H9 (cell line): ENCODE measurements around the gene PDZD2. TPM values are rescaled to one million over a fixed set of nuclear protein-coding genes. Genes with fewer than 3 reads are reported as not detected.
A peak's percentile ranks its signal among the peaks of the same experiment; 100 is the strongest.

ENCODE experiments used
- DNase-seq: peaks from one replicate; pipeline ENCODE4 v3.0.0-alpha.2; 2017
- H2AFZ ChIP-seq: one replicate; pipeline ENCODE4 v1.6.1; 2013; ENCODE audit warnings: mild to moderate bottlenecking, low read length, control low read depth, moderate library complexity
- H2AK5ac ChIP-seq: 2 replicates; pipeline ENCODE4 v1.6.1; 2013; ENCODE audit warnings: low read length, control low read depth, mixed read lengths; ENCODE audit not compliant: insufficient read length
- H2BK120ac ChIP-seq: one replicate; pipeline ENCODE4 v1.6.1; 2013; ENCODE audit warnings: low read depth, mild to moderate bottlenecking, low read length, control low read depth, inconsistent platforms; ENCODE audit not compliant: poor library complexity, severe bottlenecking
- H2BK12ac ChIP-seq: 2 replicates; pipeline ENCODE4 v1.6.1; 2013; ENCODE audit warnings: low read length, control low read depth, mixed read lengths, low read depth; ENCODE audit not compliant: insufficient read length
- H2BK15ac ChIP-seq: 2 replicates; pipeline ENCODE4 v1.6.1; 2013; ENCODE audit warnings: low read depth, low read length, control low read depth
- H2BK20ac ChIP-seq: one replicate; pipeline ENCODE4 v1.6.1; 2013; ENCODE audit warnings: low read depth, mild to moderate bottlenecking, low read length, control low read depth, inconsistent platforms; ENCODE audit not compliant: poor library complexity, severe bottlenecking
- H2BK5ac ChIP-seq: 2 replicates; pipeline ENCODE4 v1.6.1; 2013; ENCODE audit warnings: low read length, control low read depth, mixed read lengths; ENCODE audit not compliant: insufficient read length
- H3K14ac ChIP-seq: 2 replicates; pipeline ENCODE4 v1.6.1; 2013; ENCODE audit warnings: low read length, control low read depth; ENCODE audit not compliant: insufficient read depth
- H3K18ac ChIP-seq: 2 replicates; pipeline ENCODE4 v1.6.1; 2013; ENCODE audit warnings: low read depth, mild to moderate bottlenecking, mixed read lengths, low read length, control low read depth; ENCODE audit not compliant: insufficient read length
- H3K23ac ChIP-seq: 2 replicates; pipeline ENCODE4 v1.6.1; 2013; ENCODE audit warnings: low read length, control low read depth, mixed read lengths, low read depth; ENCODE audit not compliant: insufficient read length
- H3K23me2 ChIP-seq: 2 replicates; pipeline ENCODE4 v1.6.1; 2013; ENCODE audit warnings: low read depth, mild to moderate bottlenecking, mixed read lengths, low read length, control low read depth; ENCODE audit not compliant: insufficient read length, poor library complexity, severe bottlenecking
- H3K27ac ChIP-seq: 2 replicates; pipeline ENCODE4 v1.5.1; 2013; ENCODE audit warnings: low read length, control low read depth, mixed read lengths, low read depth; ENCODE audit not compliant: insufficient read length
- H3K27me3 ChIP-seq: 2 replicates; pipeline ENCODE4 v1.6.1; 2013; ENCODE audit warnings: low read length, control low read depth, inconsistent platforms; ENCODE audit not compliant: insufficient read depth
- H3K4ac ChIP-seq: 2 replicates; pipeline ENCODE4 v1.6.1; 2013; ENCODE audit warnings: low read depth, mild to moderate bottlenecking, control low read depth, inconsistent platforms, low read length, moderate library complexity
- H3K4me1 ChIP-seq: 2 replicates; pipeline ENCODE4 v1.6.1; 2013; ENCODE audit warnings: low read length, control low read depth, inconsistent platforms; ENCODE audit not compliant: insufficient read depth
- H3K4me2 ChIP-seq: 2 replicates; pipeline ENCODE4 v1.6.1; 2013; ENCODE audit warnings: low read length, control low read depth, mixed read lengths; ENCODE audit not compliant: insufficient read length, insufficient read depth
- H3K56ac ChIP-seq: 2 replicates; pipeline ENCODE4 v1.6.1; 2013; ENCODE audit warnings: low read depth, mild to moderate bottlenecking, mixed read lengths, low read length, control low read depth; ENCODE audit not compliant: insufficient read length
- H3K79me1 ChIP-seq: 2 replicates; pipeline ENCODE4 v1.6.1; 2013; ENCODE audit warnings: low read depth, mild to moderate bottlenecking, moderate library complexity, low read length, control low read depth, inconsistent platforms; ENCODE audit not compliant: insufficient read depth, poor library complexity, severe bottlenecking
- H3K79me2 ChIP-seq: 2 replicates; pipeline ENCODE4 v1.6.1; 2013; ENCODE audit warnings: low read length, control low read depth, inconsistent platforms; ENCODE audit not compliant: insufficient read depth
- H3K9ac ChIP-seq: 2 replicates; pipeline ENCODE4 v1.6.1; 2013; ENCODE audit warnings: low read length, control low read depth, mixed read lengths; ENCODE audit not compliant: insufficient read length; ENCODE audit errors: extremely low read depth
- H3K9me3 ChIP-seq: one replicate; pipeline ENCODE4 v1.6.1; 2013; ENCODE audit warnings: low read depth, low read length, inconsistent platforms; ENCODE audit not compliant: control insufficient read depth
- H3T11ph ChIP-seq: one replicate; pipeline ENCODE4 v1.6.1; 2013; ENCODE audit warnings: mild to moderate bottlenecking, low read length, control low read depth, inconsistent platforms
- H4K20me1 ChIP-seq: one replicate; pipeline ENCODE4 v1.6.1; 2013; ENCODE audit not compliant: control insufficient read depth, insufficient read length, insufficient read depth
- H4K5ac ChIP-seq: 2 replicates; pipeline ENCODE4 v1.6.1; 2013; ENCODE audit warnings: low read depth, mild to moderate bottlenecking, mixed read lengths, low read length, control low read depth; ENCODE audit not compliant: insufficient read length
- H4K8ac ChIP-seq: replicated peaks from 2 replicates; pipeline ENCODE4 v1.6.1; 2013; ENCODE audit warnings: low read length, control low read depth, mixed read lengths, low read depth; ENCODE audit not compliant: insufficient read length
- H4K91ac ChIP-seq: 2 replicates; pipeline ENCODE4 v1.6.1; 2013; ENCODE audit warnings: low read depth, mild to moderate bottlenecking, moderate library complexity, mixed read lengths, low read length, control low read depth; ENCODE audit not compliant: insufficient read length
- H3K27ac Mint-ChIP-seq, 3 experiments: 2 replicates in 2 of 3; 3 replicates in 1 of 3; pipeline ENCODE4 v1.8.0; 2020 to 2021; ENCODE audit warnings: mixed read lengths in 3 of 3, mild to moderate bottlenecking in 1 of 3, moderate library complexity in 1 of 3
- H3K27me3 Mint-ChIP-seq: 2 replicates; pipeline ENCODE4 v1.8.0; 2021; ENCODE audit warnings: low read depth, mild to moderate bottlenecking, moderate library complexity, mixed read lengths
- H3K36me3 Mint-ChIP-seq, 3 experiments: 2 replicates in 2 of 3; 3 replicates in 1 of 3; pipeline ENCODE4 v1.8.0; 2020 to 2021; ENCODE audit warnings: low read depth in 3 of 3, mixed read lengths in 3 of 3; ENCODE audit not compliant: insufficient read depth in 1 of 3
- H3K4me1 Mint-ChIP-seq, 2 experiments: 2 replicates each; pipeline ENCODE4 v1.8.0; 2020; ENCODE audit warnings: mixed read lengths in 2 of 2
- H3K4me3 Mint-ChIP-seq, 2 experiments: 2 replicates in 1 of 2; 3 replicates in 1 of 2; pipeline ENCODE4 v1.8.0; 2020 to 2021; ENCODE audit warnings: mild to moderate bottlenecking in 2 of 2, mixed read lengths in 2 of 2, moderate library complexity in 1 of 2
- H3K9me3 Mint-ChIP-seq, 2 experiments: 2 replicates in 1 of 2; 3 replicates in 1 of 2; pipeline ENCODE4 v1.8.0; 2020; ENCODE audit warnings: mild to moderate bottlenecking in 2 of 2, mixed read lengths in 2 of 2, moderate library complexity in 1 of 2
- CTCF ChIP-seq: fragments of 200-600 bp; sonication (generic); conservative IDR thresholded peaks from 3 replicates; pipeline ENCODE4 v1.8.0; 2021; ENCODE audit warnings: antibody characterized with exemption, mild to moderate bottlenecking
- WGBS: extraction: QIAGEN DNeasy Blood & Tissue Kit; methylation state at CpG from one replicate; pipeline ENCODE4 v1.1.7; 2013; ENCODE audit warnings: missing lambda C conversion rate, low lambda C conversion rate, mixed read lengths; ENCODE audit not compliant: insufficient read length; ENCODE audit errors: extremely low coverage; 5-methylcytosine and 5-hydroxymethylcytosine counted together
- total RNA-seq: library from RNA; stranded (reverse); gene quantifications from 2 replicates; pipeline ENCODE4 v1.2.1, GENCODE V29; 2021

The PDZD2 gene
- total RNA-seq, 1 experiment from 2014 or later, result 9.9 TPM

GRCh38 chr5:32021771-32022170 is 382.8 kb downstream of the PDZD2 start:
- peaks cover 4% of the 10 kb centered on the region; the same call in 1 of the 2 replicates for H3K4me1 ChIP-seq
- no peaks in the 10 kb centered on the region for H3K79me2 ChIP-seq
- Mint-ChIP-seq H3K9me3 (no peaks in the 10 kb centered on the region), H3K27me3 (no peaks in the 10 kb centered on the region), H3K36me3 (no peaks in the 10 kb centered on the region), H3K4me1 (peaks cover 27 to 29% of the 10 kb centered on the region in 2 experiments), H3K4me3 (no peak overlapping the region), H3K27ac (0 out of 7 replicates have a peak overlapping the region, but pooled peaks of 1 of the 3 experiments have one; percentile 34)
- no peak overlapping the region for H3K4ac ChIP-seq
- H2BK20ac ChIP-seq, result no peak overlapping the region
- no peaks in the 10 kb centered on the region for H3K27me3 ChIP-seq
- no peak overlapping the region for H4K5ac ChIP-seq
- H2BK5ac ChIP-seq, result no peak overlapping the region
- no peak overlapping the region for H3K23ac ChIP-seq
- peaks cover 2% of the 10 kb centered on the region for H3K23me2 ChIP-seq
- no peak overlapping the region for H3K27ac ChIP-seq
- no peak overlapping the region for H3K4me2 ChIP-seq
- no peak for DNase-seq
- no peak overlapping the region for H3K14ac ChIP-seq
- H2AK5ac ChIP-seq, result no peak overlapping the region
- no peak overlapping the region for H3K9ac ChIP-seq
- TF ChIP-seq CTCF, result no peak
- no peak overlapping the region for H4K8ac ChIP-seq
- H3K9me3 ChIP-seq, result no peaks in the 10 kb centered on the region
- no peak overlapping the region for H3K18ac ChIP-seq
- no peaks in the 10 kb centered on the region for H3K79me1 ChIP-seq
- no peak overlapping the region for H3T11ph ChIP-seq
- H2BK12ac ChIP-seq, result no peak overlapping the region
- H4K91ac ChIP-seq, result no peak overlapping the region
- no peak overlapping the region for H2BK120ac ChIP-seq
- no peaks in the 10 kb centered on the region for H4K20me1 ChIP-seq
- H2BK15ac ChIP-seq, result no peak overlapping the region
- no CpG with 5 or more reads among the region's 3 CpGs for WGBS
- H3K56ac ChIP-seq, result no peak overlapping the region
- no peak overlapping the region for H2AFZ ChIP-seq
